GM21390 (cell line): ENCODE data around the gene MICAL2.

Experiments
- ATAC-seq: cut with Tn5 transposase; IDR thresholded peaks from one replicate; pipeline ENCODE4 v1.9.1; 2021; ENCODE audit not compliant: unreplicated experiment

The MICAL2 gene

DNA sequence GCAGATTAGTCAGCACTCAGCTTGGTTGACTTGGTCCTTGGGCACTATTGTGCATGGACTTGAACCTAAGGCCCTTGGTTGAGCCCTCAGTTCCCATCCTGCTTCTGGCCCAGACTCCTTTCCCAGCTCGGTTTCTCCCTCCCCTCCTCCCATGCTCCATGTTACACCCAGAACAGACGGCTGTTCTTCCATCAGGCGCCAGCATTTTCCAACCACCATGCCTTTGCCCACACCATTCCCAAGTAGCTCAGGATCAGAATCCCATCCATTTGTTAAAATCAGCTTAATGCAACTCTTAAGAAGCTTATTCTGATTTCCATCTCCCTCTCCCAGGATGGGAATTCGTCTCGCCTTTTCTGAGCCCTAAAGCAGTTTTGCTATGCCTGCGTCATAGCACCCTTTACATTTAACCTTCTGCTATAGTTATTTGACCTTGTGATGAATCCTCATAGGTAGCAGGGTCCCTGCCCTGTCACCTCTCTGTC, 110.7 kb downstream of the MICAL2 start:
- no peak for ATAC-seq

DNA sequence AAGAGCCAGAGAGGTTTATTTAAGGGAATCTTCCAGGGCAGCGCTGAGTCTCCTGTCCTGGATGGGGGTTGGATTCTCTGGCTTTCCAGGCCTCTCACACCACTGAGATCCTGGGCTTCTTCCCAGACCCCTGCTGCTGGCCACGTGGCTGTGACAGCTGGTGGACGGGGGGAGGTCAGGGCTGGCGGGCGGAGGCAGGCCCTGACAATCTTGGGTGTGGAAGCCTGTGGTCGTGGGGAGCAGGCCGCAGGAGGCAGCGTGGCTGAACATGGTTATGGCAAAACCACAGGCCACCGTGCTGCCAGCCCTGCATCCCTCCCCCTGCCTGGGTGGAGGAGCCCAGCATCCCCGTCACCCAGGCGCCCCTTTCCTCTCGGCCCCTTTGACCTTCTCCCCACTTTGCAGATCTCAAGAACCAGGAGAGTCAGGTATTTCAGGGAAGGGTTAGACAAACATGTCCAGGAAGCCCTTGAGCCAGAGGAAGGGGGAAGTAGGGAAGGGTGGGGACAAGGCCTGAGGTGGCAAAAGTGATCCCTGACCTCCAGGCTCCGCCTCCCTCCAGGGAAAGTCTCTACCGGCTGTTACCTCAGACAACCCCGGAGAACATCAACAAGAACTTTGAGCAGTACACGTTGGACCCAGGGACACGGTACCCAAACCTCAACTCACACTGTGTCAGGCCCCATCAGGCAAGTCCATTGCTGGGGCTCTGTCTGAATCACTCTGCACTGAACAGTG, 111.8 kb downstream of the MICAL2 start:
- no peak for ATAC-seq

DNA sequence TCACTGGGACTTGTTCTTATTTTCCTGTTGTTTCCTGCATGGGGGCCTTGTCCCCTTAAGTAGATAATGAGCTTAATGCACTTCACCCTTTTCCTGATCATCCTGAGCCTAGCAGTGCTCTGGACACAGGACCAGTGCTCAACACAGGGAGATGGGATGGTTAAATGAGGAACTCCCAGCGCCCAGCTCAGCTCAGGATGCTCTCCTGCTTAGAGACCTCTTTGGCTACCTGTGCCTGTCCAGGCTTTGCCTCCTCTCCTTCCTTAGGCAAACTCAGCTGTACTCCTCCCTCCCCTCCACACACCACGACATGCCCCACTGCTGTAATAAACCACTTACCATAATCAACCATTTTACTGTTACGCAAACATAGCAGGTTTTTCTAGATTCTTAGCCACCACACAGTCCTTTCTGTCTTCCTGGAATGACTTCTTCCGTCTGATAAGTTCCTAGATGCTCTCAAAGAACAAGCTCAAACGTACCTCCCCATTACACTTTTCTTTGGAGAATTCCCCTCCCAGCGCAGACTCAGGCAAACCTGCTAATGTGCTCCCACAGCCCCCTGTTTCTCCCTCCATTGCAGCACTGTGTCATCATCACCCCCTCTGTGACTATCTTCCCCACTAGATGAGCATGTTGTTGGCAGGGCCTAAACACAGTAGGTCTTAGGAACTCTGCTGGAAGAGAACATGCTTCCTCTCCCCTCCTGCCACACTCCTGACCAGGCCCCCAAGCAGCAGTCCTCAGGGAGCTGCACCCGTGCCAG, 113.6 kb downstream of the MICAL2 start:
- no peak for ATAC-seq

DNA sequence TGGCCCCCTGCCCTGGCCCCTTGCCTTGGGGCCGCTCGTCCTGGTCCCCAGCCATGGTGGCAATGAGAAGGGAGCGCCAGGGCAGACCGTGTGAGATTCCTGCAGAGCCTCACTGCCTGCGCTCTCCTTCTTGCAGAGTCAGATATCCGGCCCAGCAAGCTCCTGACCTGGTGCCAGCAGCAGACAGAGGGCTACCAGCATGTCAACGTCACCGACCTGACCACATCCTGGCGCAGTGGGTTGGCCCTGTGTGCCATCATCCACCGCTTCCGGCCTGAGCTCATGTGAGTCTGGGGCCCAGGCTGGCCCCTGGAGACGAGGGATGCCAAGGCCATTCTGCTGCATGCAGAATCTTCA, 114.1 kb downstream of the MICAL2 start:
- ATAC-seq = peak; percentile 99

DNA sequence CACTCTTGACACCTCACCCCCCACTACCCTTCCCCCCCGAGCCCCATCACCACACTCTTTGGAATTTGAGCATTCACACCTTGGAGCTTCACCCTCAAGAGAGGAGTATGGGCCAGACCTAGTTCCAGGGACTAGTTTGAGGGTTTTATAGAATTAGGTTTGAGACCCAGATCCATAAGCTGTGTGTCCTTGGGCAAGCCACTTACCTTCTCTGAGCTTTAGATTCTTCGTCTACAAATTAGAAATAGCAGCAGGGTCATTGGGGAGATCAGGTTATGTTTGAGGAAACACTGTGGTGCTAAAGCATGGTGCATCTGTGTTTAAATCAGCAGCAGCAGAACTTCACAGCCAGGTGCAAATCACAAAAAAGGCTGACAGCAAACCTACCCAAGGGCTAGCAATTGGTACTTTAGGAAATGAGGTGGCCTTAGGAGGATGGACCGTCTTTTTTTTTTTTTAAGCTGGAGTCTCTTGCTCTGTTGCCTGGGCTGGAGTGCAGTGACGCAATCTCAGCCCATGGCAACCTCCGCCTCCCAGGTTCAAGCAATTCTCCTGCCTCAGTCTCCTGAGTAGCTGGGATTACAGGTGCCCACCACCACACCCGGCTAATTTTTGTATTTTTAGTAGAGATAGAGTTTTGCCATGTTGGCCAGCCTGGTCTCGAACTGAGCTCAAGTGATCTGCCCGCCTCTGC, 114.8 kb downstream of the MICAL2 start:
- ATAC-seq = no peak

DNA sequence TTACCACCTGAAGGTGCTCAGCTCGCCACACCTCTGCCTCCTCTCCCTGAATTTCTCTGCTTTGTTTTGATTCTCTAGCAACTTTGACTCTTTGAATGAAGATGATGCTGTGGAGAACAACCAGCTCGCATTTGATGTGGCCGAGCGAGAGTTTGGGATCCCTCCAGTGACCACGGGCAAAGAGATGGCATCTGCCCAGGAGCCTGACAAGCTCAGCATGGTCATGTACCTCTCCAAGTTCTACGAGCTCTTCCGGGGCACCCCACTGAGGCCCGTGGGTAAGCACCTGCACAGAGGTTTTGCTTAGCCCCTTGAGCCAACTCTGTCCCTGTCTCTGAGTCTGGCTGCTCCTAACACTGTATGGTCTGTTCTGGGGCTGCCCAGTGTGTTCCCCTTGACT, 115.7 kb downstream of the MICAL2 start:
- no peak for ATAC-seq

DNA sequence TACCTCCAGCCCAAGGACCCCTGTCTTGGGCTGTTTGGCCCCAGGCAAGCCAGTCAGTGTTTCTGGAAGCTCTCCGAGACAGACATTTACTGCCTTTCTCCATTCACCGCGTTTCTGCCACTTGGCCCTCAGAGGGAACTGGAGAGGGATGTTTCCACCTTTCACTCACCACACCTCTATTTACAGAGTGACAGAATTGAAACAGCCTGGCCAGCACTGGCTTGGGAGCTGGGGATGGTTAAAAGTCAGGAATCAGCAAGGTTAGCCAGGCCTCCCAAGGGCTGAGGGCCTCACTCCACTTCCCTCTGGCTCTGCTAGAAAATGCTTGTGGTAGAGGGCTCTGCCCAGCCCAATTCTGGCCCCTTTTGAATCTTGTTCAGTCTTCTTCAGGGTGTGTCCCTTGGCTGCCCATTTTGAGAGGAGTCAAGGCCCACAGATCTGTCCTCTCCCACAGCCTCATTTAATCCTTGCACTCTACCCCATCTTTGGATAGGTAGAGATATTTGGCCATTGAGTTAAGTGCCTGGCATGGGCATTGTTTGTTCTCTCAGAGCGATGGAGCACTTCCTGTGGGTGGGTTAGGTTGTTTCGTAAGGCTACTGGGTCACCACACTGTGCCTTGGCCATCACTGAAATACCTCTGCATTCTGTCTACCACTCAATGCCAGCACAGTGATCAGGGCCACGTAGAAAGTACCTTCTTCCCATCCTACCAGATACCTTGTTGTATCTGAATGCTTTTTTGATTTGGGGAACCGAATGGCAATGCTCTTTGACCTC, 119.2 kb downstream of the MICAL2 start:
- no peak for ATAC-seq

DNA sequence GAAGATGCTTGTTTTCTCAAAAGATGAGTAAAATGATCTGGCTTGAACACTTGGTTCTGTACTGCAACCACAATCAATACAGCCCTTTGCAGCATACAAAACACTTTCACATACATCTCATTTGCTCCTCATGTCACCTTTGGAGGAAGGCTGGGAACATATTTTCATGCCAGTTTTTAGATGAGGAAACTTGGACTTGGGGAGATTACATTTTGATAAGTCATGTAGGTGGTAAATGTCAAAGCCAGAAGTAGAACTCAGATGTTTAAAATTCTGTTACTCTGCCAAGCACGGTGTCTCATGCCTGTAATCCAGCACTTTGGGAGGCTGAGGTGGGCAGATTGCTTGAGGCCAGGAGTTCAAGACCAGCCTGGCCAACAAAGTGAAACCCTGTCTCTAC, 121.8 kb downstream of the MICAL2 start:
- ATAC-seq = no peak

DNA sequence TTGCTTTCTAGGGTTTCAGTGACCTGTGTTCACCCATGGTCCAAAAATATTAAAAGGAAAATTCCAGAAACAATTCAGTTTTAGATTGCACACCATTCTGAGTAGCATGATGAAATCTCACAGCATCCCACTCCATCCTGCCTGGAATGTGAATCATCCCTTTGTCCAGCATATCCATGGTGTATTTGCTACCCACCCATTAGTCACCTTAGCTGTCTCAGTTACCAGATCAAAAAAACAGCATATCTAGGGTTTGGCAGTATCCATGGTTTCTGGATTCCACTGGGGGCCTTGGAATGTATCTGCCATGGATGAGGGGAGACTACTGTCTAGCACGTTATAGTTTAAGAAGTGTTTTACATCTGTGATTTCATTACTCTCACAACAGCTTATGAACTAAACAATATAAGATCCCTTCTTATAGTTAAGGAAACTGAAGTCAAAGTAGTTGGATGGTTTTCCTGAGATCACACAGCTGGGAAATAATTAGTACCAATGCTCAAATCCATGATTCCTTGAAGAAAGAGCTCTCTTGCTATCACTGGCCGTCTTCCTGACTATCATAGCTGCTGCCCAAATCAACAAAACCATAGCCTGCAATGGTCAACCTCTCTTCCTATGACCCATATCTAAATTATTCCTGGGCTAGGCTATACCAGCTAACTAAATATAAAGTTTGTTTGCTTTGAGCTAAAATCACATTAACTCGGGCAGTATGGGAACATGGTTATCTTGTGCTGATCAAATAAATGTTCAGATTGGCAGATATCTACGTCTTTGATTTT, 122.6 kb downstream of the MICAL2 start:
- ATAC-seq = no peak

DNA sequence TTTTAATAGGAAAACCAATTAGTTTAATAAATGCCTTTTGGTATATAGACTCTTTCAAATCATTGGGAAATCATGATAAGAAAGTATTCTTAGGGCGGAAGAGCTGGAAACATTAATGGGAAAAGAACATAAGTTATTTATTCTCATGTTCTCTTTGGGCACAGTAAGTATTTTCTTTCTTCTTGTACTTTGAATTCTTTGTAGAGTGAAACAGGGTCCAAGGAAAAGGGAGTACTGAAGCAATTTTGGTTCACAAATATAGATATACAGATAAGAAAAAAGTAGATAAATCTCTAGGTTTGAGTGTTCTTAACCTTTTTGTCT, 123.2 kb downstream of the MICAL2 start:
- no peak for ATAC-seq

DNA sequence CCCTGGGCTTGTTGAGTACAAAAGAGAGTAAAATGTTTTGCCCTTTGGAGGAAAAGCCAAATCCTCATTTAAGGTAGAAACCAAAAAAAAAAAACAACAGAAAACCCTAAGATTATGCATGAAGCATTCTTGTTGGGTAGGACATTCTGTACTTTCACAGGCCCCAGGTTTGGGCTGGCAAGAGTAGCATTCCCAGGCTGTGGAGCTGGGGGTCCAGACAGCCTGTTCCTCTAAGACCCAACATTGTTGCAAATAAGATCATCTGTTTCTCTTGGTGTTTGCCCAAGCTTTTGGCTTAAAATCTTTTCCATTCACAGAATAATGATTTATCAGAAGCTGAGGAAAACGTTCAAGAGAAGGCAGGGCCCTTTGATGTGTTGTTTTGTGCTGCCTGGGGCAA, 123.8 kb downstream of the MICAL2 start:
- ATAC-seq = no peak

DNA sequence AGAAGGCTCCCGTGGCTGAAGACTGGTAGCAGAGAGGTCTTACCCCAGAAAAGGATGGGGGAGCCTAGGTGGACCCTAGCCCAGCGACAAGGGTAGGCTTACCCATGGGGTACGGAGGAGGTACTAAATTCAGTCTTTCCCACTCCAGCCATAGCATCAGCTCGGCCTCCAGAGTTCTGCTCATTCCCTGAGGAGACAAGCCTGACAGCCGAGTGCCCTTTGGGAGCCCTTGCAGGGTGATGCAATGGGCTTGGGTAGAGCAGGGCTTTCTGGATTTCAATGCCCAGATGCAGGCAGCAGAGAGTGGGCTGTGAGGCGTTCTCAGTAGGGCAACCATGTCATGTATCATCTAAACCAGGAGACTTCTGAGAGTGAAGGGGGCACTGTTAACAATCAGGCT, 124.7 kb downstream of the MICAL2 start:
- ATAC-seq = no peak

DNA sequence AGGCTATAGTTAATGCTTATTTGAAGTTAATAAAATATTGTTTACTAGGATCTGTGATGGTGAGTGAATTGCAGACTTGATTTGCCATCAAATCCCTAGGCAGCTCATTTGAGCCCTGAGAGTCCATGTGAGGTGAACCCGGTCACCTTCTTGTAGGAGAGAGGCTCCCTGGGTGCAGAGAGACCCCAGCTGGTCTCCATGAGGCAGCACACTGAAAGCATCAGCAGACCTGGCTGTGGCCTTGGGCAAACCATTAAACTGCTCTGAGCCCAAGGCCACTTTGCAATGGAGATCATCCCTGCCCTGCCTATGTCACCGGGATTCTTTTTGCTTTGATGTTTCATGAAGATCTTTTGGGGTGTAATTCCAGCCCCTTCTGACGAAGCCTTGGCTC, 125.2 kb downstream of the MICAL2 start:
- ATAC-seq = peak; percentile 8

DNA sequence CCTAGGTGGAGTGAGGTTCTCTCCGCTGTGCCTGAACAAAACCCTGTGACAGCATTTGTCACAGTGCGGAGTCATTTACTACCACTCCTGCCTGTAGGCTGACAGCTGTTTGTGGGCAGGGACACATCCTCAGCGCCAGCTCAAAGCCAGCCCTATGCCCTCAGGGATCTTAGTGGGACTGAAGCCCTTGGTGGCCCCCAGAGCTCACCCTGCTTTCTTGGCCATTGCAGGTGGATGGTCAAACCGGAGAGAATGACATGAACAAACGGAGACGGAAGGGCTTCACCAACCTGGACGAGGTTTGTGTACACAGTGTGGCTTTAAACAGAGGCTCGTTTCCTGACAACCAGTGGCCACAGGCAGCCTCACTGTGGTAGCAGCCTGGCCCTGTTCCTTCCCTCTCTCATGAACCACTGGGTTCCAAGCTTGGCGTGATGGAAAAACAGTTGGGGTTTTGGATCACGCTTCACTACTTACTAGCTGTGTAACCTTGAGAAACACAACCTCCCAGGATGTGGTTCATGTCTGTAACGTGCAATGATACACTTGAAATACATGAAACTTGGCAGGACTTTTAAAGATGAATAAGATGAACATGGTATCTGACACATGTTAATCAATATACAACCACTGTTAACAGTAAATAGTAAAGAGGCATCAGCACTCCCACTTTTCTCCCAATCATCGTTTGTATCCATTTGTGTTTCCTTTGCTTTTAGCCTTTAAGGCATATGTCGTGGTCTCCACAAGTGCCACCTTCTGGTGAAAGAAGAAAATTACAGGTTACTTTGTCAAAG, 125.8 kb downstream of the MICAL2 start:
- ATAC-seq = peak; percentile 68

DNA sequence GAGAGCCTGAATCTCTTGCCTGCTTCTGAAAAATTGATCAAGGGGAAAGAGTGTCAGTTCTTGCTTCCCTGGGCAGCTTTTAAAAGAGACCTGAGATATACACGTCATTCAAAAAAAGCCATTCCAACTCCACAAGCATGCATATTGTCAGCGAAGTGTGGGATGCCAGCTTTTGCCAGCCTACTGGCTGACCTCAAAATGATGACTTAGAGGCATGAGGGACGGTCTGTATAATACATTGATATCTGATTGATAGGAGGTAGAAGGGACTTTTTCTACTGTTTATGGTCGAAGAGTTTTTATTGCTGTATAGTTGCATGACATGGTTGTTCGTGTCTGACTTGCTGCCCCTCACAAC, 126.3 kb downstream of the MICAL2 start:
- no peak for ATAC-seq

DNA sequence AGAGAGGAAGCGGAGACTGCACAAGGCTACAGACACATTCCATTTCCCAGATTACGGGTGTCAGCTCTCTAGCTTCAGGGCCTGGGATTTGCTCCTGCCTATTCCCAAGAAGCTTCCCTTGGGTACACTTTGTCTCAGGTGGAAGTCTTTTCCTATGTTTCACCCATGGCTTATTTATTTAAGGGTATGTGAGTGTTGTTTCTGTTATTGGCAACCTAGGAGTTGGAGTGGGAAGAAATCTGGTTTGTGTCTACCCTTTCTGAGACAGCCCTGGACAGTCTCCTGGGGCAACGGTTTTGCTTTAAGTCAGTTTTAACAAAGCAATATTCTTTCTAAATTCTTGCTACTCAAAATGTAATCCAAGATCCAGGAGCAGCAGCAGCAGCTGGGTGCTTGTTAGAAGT, 127.0 kb downstream of the MICAL2 start:
- ATAC-seq = no peak

DNA sequence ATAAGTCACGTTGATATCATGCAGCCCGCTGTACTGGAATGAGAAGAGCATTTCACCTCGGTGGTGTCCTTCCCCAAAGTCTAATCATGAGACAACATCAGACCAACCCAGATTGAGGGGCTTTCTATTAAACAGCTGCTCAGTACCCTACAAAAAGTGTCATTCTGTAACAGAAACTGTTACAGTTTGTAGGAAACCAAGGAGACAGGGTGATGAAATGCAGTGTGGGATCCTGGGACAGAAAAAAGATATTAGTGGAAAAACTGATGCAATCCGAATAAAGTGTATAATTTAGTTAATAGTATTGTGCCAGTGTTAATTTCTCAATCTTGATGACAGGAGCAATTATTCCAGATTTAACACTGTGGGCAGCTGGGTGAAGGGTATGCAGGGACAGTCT, 128.0 kb downstream of the MICAL2 start:
- no peak for ATAC-seq

DNA sequence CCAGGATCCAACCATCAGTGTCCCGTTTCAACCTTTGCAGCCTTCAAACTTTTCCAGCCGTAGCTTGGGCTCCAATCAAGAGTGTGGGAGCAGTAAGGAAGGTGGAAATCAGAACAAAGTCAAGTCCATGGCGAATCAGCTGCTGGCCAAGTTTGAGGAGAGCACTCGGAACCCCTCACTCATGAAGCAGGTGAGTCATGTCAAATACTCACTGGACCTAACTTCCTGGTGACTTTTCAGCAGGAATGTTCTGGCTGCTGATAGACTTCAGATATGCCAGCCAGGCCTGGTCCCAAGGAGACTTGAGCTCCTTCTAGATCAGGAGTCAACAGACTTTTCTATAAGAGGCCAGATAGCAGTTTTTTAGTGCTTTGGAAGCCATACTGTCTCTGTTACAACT, 129.0 kb downstream of the MICAL2 start:
- ATAC-seq = no peak

DNA sequence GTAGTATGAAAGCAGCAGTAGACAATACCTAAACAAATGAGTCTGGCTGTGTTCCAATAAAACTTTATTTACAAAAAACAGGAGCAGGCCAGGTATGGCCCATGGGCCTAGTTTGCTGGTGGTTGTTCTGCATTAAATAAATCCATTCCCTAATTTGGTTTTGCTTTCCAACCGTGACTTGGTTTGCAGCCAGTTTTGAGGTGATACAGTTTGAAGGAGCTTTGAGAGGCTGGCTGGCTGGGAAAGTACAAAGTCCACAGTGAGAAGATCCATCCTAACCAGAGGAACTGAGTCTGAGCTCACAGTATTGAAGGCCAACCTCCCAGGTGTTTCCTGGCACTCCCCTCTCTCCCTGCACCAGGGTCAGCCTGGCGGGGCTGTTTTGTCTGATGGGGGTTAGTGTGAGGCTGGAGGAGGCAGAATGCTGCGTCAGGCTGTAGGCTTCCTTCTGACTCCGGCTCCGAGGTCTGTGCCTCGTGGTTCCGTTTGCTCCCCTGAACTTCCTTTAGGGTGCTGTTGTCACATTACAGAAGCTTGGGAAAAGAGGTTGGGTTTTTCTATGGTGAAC, 129.5 kb downstream of the MICAL2 start:
- ATAC-seq = no peak

DNA sequence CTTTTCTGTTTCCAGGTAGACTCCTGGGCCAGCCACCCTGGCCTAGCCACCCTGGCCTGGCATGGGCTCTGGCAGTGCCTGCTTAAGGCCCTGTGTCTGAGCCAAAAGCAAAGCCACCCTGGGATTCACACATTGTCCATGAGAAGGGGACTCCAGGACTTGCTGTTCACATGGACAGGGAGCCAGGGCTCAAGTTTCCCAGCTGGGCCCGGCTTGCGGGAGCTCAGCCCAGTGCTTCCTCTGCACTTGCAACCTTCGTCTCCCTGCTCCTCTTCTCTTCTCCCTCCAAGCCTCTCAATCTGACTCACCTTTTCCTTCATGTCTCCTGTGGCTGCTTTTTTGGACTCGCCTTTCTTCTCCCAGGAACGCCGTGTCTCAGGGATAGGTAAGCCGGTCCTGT, 130.3 kb downstream of the MICAL2 start:
- ATAC-seq = no peak
